ACHN (cell line): ENCODE results near the gene SNRPN.
"Not testable (repeated sequence)": the region's sequence is repeated elsewhere in the genome, so short reads cannot be mapped to it uniquely, and the experiment has no call there.

Experiments used
- DNase-seq: peaks from one replicate; pipeline ENCODE4 v3.0.0-alpha.2; 2015
- in situ Hi-C: cut with HindIII; loops from 2 replicates; pipeline ENCODE4 v1.10.0; 2017; ENCODE audit warnings: low sequenced_read_pairs, low pct_ligation_motif_present, low pct_unique_long_range_greater_than_20kb

The SNRPN gene

GRCh38 chr15:24954783-24955530 lies at the start of gene SNRPN, which contains the start of gene SNURF:
TSS of gene SNRPN (plus strand) at chr15:24954987. CDS start at chr15:24974454, 19,467 bp downstream.
TSS of gene SNURF (plus strand) at chr15:24954987. CDS start at chr15:24955049, 62 bp downstream.
- in situ Hi-C loops = no loop called here
- peak; percentile 80 for DNase-seq

DNA sequence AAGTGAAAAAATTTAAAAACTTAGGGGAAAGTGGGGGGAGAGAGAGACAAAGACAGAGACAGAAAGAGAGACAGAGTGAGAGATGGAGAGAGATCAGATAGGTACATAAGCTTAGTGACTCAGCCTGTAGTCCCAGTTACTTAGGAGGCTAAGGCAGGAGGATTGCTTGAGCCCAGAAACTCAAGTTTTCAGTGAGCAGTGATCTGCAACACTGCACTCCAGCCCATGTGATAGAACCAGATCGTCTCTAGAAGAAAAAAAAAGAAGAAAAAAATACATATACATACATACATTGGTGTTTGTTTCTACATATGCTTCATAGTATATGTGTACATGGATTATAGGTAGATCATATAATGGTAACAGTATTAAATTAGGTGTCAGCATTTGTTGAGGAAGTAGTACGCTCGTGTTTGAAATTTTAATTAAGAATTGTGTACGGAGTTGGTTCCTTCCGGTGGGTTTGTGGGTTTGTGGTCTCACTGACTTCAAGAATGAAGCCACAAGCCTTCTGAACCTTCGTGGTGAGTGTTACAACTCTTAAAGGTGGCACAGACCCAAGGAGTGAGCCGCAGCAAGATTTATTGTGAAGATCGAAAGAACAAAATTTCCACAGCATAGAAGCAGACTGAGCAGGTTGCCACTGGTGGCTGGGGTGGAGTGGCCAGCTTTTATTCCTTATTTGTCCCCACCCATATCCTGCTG lies 38.3 kb upstream of the SNRPN start:
- DNase-seq = no peak
- in situ Hi-C loops = no loop called here

DNA sequence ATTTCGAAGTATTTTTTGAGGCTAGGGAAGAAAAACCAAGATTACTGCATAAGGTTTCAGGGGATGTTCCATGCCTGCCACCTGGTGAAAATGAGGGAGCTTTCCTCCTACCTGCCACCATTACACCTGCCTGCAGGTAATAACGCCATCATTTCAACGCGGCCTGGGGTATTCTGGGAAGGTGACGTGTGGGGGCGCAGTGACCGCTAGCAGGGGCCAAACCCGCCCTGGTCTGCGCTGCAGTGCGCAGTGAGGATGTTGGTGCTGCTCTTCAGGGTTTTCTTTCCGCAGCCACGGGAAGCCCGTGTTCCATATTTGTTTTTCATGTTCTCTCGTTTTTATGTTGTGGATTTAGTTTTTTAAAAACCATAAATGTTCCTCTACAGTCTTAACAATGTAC lies 37.4 kb upstream of the SNRPN start:
- in situ Hi-C loops = no loop called here

GRCh38 chr15:24919446-24919845 lies 35.3 kb upstream of the SNRPN start:
- in situ Hi-C loops = no loop called here

More for the DNA sequence above, 37.4 kb upstream of the SNRPN start:
- DNase-seq = no peak

DNA sequence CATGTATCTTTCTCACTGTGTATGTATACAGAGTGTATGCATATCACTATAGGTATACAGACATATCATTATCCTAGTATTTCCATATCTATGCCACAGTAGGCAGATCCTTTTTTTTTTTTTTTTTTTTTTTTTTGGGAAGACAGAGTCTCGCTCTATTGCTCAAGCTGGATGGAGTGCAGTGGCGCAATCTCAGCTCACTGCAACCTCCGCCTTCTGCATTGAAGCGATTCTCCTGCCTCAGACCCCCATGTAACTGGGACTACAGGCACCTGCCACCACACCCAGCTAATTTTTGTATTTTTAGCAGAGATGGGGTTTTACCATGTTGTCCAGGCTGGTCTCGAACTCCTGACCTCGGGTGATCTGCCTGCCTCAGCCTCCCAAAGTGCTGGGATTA lies 32.0 kb upstream of the SNRPN start:
- in situ Hi-C loops = not testable (repeated sequence)

More at GRCh38 chr15:24919446-24919845, 35.3 kb upstream of the SNRPN start:
- no peak for DNase-seq

DNA sequence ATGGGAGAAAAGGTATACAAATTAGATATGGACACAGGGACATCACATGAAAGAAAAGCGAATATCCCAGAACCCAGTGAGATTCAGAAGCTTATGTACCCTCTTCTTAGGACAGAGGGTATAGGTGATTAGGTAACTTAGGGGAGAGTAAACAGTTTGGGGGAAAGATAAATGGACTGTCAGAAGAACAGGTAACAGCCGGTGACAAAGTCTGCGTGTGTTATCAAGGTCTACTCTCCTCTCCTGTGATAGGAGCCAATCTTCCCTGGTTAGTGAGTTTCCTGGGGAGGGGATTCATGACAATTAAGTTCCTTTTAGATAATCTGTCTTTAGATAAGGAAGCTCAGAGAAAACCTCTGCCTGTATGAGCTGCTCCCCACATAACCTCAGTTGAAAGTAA lies 30.6 kb upstream of the SNRPN start:
- DNase-seq = no peak
- in situ Hi-C loops = no loop called here

More for the DNA sequence above, 32.0 kb upstream of the SNRPN start:
- not testable (repeated sequence) for DNase-seq

- in situ Hi-C loops = no loop called here
- DNase-seq = no peak
Measured at GRCh38 chr15:24924621-24925020, 30.2 kb upstream of the SNRPN start.

DNA sequence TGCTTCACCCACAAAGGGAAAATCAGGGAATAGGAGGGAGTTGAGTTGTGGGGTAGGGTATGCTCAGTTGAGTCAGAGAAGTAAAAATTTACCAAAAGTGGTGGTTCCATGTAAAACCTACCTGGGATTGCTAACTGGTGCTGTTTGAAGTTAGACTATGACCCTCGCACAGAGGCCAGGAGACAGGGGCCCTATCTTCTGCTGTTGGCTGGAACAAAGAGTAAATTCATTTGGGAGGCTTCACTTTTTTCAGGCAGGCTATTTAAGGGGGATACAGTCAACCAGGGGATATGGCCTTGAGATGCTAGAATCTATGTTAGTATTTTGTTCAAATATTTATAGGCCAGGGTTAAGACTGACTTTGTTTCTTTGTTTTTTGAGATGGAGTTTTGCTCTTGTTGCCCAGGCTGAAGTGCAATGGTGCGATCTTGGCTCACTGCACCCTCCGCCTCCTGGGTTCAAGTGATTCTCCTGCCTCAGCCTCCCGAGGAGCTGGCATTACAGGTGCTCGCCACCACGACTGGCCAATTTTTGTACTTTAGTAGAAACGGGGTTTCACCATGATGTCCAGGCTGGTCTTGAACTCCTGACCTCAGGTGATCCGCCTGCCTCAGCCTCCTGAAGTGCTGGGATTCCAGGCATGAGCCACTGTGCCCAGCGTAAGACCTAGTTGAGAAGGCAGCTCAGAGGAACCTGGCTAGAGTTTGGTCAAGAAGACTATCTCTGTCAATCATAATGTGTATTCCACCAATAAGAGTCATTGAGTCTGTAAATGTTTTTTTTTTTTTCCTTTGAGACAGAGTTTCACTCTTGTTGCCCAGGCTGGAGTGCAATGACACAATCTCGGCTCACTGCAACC lies 22.7 kb upstream of the SNRPN start:
- DNase-seq, in situ Hi-C loops: not testable (repeated sequence)

- in situ Hi-C loops = no loop called here
- DNase-seq = no peak
Measured at GRCh38 chr15:24933716-24934115, 21.1 kb upstream of the SNRPN start.

GRCh38 chr15:24938224-24938623 lies 16.6 kb upstream of the SNRPN start:
- in situ Hi-C loops, DNase-seq: not testable (repeated sequence)

- no peak for DNase-seq
Measured at GRCh38 chr15:24940236-24940635, 14.6 kb upstream of the SNRPN start.

DNA sequence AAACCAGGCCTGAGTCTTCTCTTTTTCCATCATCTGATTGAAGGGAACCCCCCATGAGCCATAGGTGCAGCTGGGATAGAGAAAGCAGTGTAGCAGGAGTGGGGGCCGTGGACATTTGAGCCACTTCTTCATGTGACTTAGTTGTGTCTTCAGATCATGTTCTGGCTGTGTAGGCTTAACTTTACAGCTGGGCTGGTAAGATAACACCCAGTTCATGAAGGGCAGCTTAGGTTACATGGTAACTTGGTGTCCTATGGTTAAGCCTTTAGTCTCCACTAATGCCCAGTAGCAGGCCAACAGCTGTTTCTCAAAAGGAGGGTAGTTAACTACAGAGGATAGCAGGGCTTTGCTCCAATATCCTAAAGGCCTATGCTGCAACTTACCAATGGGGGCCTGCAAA lies 11.4 kb upstream of the SNRPN start:
- no peak for DNase-seq
- in situ Hi-C loops = no loop called here

More at GRCh38 chr15:24940236-24940635, 14.6 kb upstream of the SNRPN start:
- in situ Hi-C loops = no loop called here

DNA sequence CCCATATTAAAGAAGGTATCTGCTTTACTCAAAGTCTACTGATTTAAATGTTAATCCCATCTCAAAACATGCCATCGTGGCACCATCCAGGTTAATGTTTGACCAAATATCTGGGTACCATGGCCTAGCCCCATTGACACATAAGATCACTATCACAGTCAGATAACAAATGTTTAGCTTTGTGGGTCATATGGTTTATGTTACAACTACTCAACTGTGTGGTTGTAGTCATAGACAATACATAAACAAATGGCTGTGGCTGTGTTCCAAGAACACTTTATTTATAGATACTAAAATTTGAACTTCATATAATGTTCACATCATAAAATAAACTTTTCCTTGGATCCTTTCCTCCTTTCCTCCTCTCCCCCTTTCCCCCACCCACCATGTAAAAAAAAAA lies 9.8 kb upstream of the SNRPN start:
- no peak for DNase-seq
- in situ Hi-C loops = no loop called here

- in situ Hi-C loops = no loop called here
- DNase-seq = no peak
Measured at GRCh38 chr15:24945711-24946110, 9.1 kb upstream of the SNRPN start.

DNA sequence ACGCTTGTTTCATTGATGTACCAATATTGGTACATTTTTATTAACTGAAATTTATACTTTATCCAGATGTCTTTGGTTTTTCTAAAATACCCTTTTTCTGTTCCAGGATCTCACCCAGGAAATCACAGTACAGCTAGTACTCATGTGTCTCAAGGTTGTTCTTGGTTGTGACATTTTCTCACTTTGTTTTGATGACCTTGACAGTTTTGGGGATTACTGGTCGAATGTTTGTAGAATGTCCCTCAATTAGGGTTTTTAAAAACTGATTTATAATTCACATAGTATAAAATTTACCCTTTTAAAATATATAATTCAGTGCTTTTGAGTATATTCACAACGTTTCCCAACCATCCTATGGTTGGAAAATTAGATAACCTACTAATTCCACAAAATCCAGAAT lies 6.3 kb upstream of the SNRPN start:
- in situ Hi-C loops = no loop called here
- no peak for DNase-seq

- in situ Hi-C loops = no loop called here
- peak; percentile 2 for DNase-seq
Measured at GRCh38 chr15:24955531-24955921, 739 bp downstream of the SNRPN start.

DNA sequence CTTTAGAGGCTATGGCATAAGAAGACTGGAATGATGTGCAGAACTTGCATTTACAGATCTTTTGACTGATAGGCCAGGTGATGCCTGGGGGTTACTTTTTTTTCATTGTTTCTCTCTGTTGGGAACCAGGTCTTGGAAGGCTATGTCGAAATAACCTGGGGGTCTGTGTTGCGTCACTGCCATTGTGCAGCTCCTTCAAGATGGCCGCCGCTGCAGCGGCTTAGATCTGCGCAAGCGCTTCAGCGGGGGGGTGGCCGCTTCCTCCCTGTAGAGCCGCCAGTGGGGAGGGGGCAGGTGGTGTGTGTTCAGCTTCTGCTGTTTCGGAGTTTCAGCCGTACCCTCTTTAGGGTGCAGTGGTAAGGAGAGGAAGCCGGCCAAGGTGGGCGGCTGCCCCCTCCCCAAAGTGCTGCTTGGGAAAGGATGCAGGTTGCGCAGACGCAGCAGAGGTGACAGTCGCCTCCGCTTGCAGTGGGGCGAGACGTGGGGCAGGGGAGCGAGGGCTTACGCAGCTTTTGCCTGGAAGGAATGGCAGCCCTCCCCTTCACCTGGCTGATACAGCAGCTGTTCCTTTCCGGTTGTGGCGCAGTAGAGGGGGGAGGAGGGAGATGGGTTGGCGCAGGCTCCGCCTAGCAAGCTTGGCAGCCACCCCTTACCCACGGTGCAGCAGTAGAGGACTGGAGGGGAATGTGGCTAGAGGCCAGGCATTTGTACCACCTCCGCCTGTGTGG lies 1.5 kb downstream of the SNRPN start:
- in situ Hi-C loops = no loop called here
- peak; percentile 80 for DNase-seq

DNA sequence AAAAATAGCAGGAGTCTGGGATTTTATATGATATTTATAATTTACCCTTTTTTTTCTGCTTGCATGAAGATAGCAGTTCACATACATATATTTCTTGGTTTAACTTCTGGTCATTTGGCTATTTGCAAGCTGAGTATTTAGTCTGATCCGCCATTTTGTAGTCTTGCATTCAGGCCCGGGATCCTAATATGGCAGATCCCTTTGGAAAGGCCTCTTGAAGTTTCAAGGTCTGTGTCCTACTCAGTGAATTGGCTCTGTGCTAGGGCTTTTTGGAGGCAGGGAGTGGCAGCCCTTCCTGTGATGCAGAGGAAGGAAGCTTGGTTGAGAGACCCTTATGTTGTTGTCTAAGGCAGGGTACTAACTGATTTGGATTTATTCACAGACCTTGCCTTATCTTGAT lies 2.9 kb downstream of the SNRPN start:
- in situ Hi-C loops = no loop called here

More for the DNA sequence above, 2.9 kb downstream of the SNRPN start:
- no peak for DNase-seq
